Endodermal cell (in vitro differentiated cells): ENCODE measurements around the gene BTG2. TPM values are rescaled to one million over a fixed set of nuclear protein-coding genes. Genes with fewer than 3 reads are reported as not detected.
A peak's percentile ranks its signal among the peaks of the same experiment; 100 is the strongest.

Experiments used
- DNase-seq: peaks from one replicate; pipeline ENCODE4 v3.0.0-alpha.2; 2017
- H3K27ac ChIP-seq: 2 replicates; pipeline ENCODE4 v1.5.1; 2013; ENCODE audit warnings: mild to moderate bottlenecking, low read depth, low read length, moderate library complexity
- H3K27me3 ChIP-seq: 2 replicates; pipeline ENCODE4 v1.6.1; 2013; ENCODE audit warnings: mild to moderate bottlenecking, low read length, moderate library complexity; ENCODE audit not compliant: insufficient read depth, control insufficient read depth, poor library complexity, severe bottlenecking
- H3K36me3 ChIP-seq: 2 replicates; pipeline ENCODE4 v1.7.0; 2013; ENCODE audit warnings: mild to moderate bottlenecking, low read length, moderate library complexity; ENCODE audit not compliant: control insufficient read depth, insufficient read depth
- H3K4me1 ChIP-seq: one replicate; pipeline ENCODE4 v1.7.0; 2013; ENCODE audit warnings: low read length; ENCODE audit not compliant: control insufficient read depth, insufficient read depth
- H3K4me3 ChIP-seq: 2 replicates; pipeline ENCODE4 v1.5.1; 2013; ENCODE audit warnings: mild to moderate bottlenecking, low read length, moderate library complexity
- H3K9ac ChIP-seq: 2 replicates; pipeline ENCODE4 v1.6.1; 2013; ENCODE audit warnings: mild to moderate bottlenecking, low read length, moderate library complexity; ENCODE audit not compliant: poor library complexity, severe bottlenecking; ENCODE audit errors: extremely low read depth
- H3K9me3 ChIP-seq: 2 replicates; pipeline ENCODE4 v1.6.1; 2013; ENCODE audit warnings: mild to moderate bottlenecking, low read length, moderate library complexity; ENCODE audit not compliant: control insufficient read depth
- H3K27ac Mint-ChIP-seq: 2 replicates; pipeline ENCODE4 v1.8.0; 2020; ENCODE audit warnings: mixed read lengths
- H3K27me3 Mint-ChIP-seq: 2 replicates; pipeline ENCODE4 v1.8.0; 2021; ENCODE audit warnings: mild to moderate bottlenecking, mixed read lengths; ENCODE audit not compliant: insufficient read depth
- H3K36me3 Mint-ChIP-seq: 2 replicates; pipeline ENCODE4 v1.8.0; 2020; ENCODE audit warnings: low read depth, mixed read lengths
- H3K4me1 Mint-ChIP-seq: 2 replicates; pipeline ENCODE4 v1.8.0; 2020; ENCODE audit warnings: mixed read lengths
- H3K4me3 Mint-ChIP-seq: 2 replicates; pipeline ENCODE4 v1.8.0; 2020; ENCODE audit warnings: mild to moderate bottlenecking, moderate library complexity, mixed read lengths
- H3K9me3 Mint-ChIP-seq: 2 replicates; pipeline ENCODE4 v1.8.0; 2020; ENCODE audit warnings: mild to moderate bottlenecking, mixed read lengths
- WGBS, 2 experiments: methylation state at CpG; one replicate each; pipeline versions ENCODE4 v1.1.5 to v1.1.7; 2013; ENCODE audit warnings: missing lambda C conversion rate in 2 of 2, mixed read lengths in 1 of 2; ENCODE audit not compliant: insufficient coverage in 1 of 2, insufficient read length in 1 of 2; 5-methylcytosine and 5-hydroxymethylcytosine counted together
- total RNA-seq, 2 donors: library from RNA; stranded (reverse); fragmentation: NEBNext Ultra II Directional in 1 of 2; extraction: Animal tissue kit (Norgen Biotek cat#: 25700) in 1 of 2; gene quantifications; 2 replicates in 1 of 2; 3 replicates in 1 of 2; pipeline ENCODE4 v1.2.1, GENCODE V29; 2021
- TF ChIP-seq, protein P1 (sequence below): fragments of 200-600 bp; sonication (generic); conservative IDR thresholded peaks from 2 replicates; pipeline ENCODE4 v1.5.0; 2021; ENCODE audit warnings: antibody characterized with exemption, mild to moderate bottlenecking

Gene BTG2
- total RNA-seq, 2 donors from 2014 or later: 49.8 to 54.6 TPM

DNA sequence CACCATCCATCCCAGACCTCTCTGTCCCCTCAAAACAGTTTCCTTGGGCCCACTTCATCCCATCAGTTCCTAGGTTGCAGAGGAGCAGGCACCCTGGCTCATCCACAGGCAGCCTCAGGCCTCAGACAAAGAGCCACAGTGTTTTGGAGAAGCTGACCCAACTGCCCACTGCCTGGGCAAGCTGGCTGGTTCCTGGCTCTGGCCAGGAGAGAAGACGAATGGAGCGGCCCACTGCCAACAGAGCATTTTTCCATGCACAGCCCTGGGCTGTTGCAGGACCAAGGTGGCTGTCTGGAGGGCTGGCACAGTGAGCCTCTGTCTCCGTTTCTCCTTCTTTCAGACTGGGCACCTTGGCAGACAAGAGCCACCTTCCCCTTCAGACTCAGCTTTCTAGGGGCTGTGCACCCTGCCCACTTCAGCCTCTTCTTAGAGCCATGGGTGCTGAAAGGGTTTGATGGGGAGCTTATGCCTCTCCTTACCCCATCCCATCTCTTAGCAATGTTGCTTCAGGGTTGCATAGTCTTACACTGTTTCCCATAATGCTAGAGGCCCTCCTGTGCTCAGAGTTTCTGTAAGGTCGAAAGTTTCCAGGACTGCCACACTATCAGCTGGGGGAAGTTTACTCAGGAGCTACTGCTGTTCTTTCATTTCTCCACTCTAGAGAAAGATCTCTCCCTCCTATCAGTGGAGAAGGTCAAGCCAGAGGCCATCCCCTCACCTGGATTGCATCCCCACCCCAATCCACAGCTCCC, 44.6 kb downstream of the BTG2 start:
- DNase-seq: no peak
- peaks cover 34% of the 10 kb centered on the region for H3K27me3 Mint-ChIP-seq
- no peaks in the 10 kb centered on the region for H3K36me3 Mint-ChIP-seq
- no peak overlapping the region for H3K4me3 Mint-ChIP-seq
- H3K27ac ChIP-seq: no peak overlapping the region
- no peaks in the 10 kb centered on the region for H3K36me3 ChIP-seq
- peaks cover 8% of the 10 kb centered on the region for H3K27me3 ChIP-seq
- TF ChIP-seq, protein P1, sequence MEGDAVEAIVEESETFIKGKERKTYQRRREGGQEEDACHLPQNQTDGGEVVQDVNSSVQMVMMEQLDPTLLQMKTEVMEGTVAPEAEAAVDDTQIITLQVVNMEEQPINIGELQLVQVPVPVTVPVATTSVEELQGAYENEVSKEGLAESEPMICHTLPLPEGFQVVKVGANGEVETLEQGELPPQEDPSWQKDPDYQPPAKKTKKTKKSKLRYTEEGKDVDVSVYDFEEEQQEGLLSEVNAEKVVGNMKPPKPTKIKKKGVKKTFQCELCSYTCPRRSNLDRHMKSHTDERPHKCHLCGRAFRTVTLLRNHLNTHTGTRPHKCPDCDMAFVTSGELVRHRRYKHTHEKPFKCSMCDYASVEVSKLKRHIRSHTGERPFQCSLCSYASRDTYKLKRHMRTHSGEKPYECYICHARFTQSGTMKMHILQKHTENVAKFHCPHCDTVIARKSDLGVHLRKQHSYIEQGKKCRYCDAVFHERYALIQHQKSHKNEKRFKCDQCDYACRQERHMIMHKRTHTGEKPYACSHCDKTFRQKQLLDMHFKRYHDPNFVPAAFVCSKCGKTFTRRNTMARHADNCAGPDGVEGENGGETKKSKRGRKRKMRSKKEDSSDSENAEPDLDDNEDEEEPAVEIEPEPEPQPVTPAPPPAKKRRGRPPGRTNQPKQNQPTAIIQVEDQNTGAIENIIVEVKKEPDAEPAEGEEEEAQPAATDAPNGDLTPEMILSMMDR: no peak
- H3K4me3 ChIP-seq: no peak overlapping the region
- no peak overlapping the region for H3K27ac Mint-ChIP-seq
- H3K9ac ChIP-seq: no peak overlapping the region
- peaks cover 36% of the 10 kb centered on the region for H3K4me1 Mint-ChIP-seq
- H3K9me3 ChIP-seq: no peaks in the 10 kb centered on the region
- H3K9me3 Mint-ChIP-seq: no peaks in the 10 kb centered on the region
- WGBS, 2 experiments: 92 to 93% methylated on average over 2 to 4 of the region's 4 CpGs
- H3K4me1 ChIP-seq: peaks cover 8% of the 10 kb centered on the region

DNA sequence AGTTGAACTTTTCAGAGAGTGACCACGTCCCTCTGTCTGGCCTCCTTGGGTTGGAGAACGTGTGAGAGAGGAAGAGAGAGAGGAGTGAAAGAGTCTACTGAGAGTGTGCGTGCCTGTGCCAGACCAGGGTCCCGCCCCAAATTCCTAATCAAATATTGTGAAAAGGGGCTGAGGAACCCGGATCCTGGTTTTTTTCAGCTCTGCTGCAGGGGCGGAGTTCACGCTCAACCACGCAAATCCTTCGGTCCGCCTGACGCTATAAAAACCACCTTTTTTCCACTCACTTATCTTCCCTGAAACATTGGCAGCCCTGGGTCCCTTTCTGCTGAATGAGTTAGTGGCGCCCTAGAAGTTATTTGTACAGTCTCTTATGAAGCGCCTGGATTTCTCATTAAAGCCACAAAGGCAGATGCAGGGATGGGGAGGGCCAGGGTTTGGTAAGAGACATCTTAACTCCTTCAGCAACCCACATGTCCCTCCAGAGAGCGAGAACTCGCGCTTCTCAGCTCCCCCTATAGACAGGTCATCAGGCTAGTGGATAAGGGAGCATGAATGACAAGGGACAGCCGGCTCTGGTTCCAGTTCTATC, 45.8 kb downstream of the BTG2 start, which contains the start of gene FMOD:
Gene FMOD, minus strand, starts transcription at position 86 of the 589 bp plus-strand sequence. CDS start 2,852 bp downstream, outside the sequence.
- no peak within 1 kb of the TSS for H3K27ac Mint-ChIP-seq

DNA sequence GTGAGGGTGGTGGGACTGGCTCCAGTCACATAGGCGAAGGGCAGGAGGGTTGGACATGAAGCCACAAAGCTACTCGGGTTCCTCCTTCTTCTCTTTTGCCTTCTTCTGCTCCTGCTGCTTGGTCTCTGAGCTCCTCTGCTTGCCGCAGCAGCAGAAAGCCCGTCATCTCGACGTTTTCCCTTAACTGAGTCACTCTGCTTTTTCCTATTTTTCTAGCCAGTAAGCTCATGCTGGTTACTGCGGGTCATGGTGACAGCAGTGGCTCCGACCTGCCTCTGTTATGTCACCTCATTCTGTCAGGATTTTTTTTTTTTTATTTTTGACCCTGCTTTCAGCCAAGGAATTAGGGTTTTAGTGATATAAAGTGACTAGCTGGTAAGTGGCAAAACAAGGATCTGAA, 48.2 kb downstream of the BTG2 start:
- H3K27ac Mint-ChIP-seq: no peak overlapping the region
- H3K9me3 Mint-ChIP-seq: no peaks in the 10 kb centered on the region
- H3K36me3 ChIP-seq: no peaks in the 10 kb centered on the region
- H3K4me3 Mint-ChIP-seq: no peak overlapping the region
- peaks cover 4% of the 10 kb centered on the region for H3K27me3 ChIP-seq
- peaks cover 8% of the 10 kb centered on the region for H3K4me1 ChIP-seq
- H3K27ac ChIP-seq: no peak overlapping the region
- peaks cover 56% of the 10 kb centered on the region for H3K27me3 Mint-ChIP-seq
- WGBS, 2 experiments: 83 to 87% methylated on average over 6 to 8 of the region's 8 CpGs
- TF ChIP-seq, protein P1: no peak
- DNase-seq: no peak
- H3K4me1 Mint-ChIP-seq: peaks cover 22% of the 10 kb centered on the region
- no peak overlapping the region for H3K9ac ChIP-seq
- no peak overlapping the region for H3K4me3 ChIP-seq
- H3K36me3 Mint-ChIP-seq: no peaks in the 10 kb centered on the region
- H3K9me3 ChIP-seq: no peaks in the 10 kb centered on the region

More for the DNA sequence above, 45.8 kb downstream of the BTG2 start, which contains the start of gene FMOD:
- Mint-ChIP-seq H3K4me1 (peaks cover 31% of the 10 kb centered on the region), H3K9me3 (no peaks in the 10 kb centered on the region), H3K4me3 (no peak within 1 kb of the TSS), H3K36me3 (no peaks in the 10 kb centered on the region), H3K27me3 (peaks cover 45% of the 10 kb centered on the region)
- Histone ChIP-seq H3K36me3 (no peaks in the 10 kb centered on the region), H3K27ac (no peak within 1 kb of the TSS), H3K4me3 (no peak within 1 kb of the TSS), H3K9me3 (no peaks in the 10 kb centered on the region), H3K27me3 (peaks cover 8% of the 10 kb centered on the region), H3K9ac (no peak within 1 kb of the TSS), H3K4me1 (peaks cover 8% of the 10 kb centered on the region)
- WGBS, 2 experiments: 79 to 90% methylated on average over 6 to 16 of the region's 17 CpGs
- peak; percentile 78 for DNase-seq
- TF ChIP-seq, protein P1: peak; percentile 63
